BJ (cell line): ENCODE measurements around the gene SZT2. TPM values are rescaled to one million over a fixed set of nuclear protein-coding genes. Genes with fewer than 3 reads are reported as not detected.

Experiments
- CTCF ChIA-PET: fragments of 350-600 bp; formaldehyde crosslinking; extraction: SDS; loops from one replicate; lab custom pipeline; 2021; ENCODE audit warnings: antibody characterized with exemption, inconsistent platforms; lab: Yijun Ruan, JAX
- POLR2A ChIA-PET: fragments of 300-600 bp; sonication (Branson Sonifier 250); formaldehyde crosslinking; extraction: SDS; loops from one replicate; lab custom pipeline; 2021; ENCODE audit warnings: antibody characterized with exemption; lab: Charles Lee
- DNase-seq: peaks from one replicate; pipeline ENCODE4 v3.0.0-alpha.2; 2011; ENCODE audit warnings: low read depth
- H3K27me3 ChIP-seq: 2 replicates; pipeline ENCODE4 v1.6.0; 2011; ENCODE audit warnings: low read length; ENCODE audit not compliant: control insufficient read depth, insufficient read depth
- H3K36me3 ChIP-seq: 2 replicates; pipeline ENCODE4 v1.5.1; 2011; ENCODE audit warnings: low read length; ENCODE audit not compliant: control insufficient read depth, insufficient read depth
- H3K4me3 ChIP-seq: 2 replicates; pipeline ENCODE4 v1.5.1; 2011; ENCODE audit warnings: low read depth, mild to moderate bottlenecking, control low read depth, low read length
- polyA minus RNA-seq: library from RNA; depleted of rRNA, polyadenylated mRNA; stranded (reverse); fragments of >200 nt; gene quantifications from 2 replicates; pipeline ENCODE4 v1.2.3, GENCODE V29; 2011; rRNA and poly(A)+ RNA removed
- polyA plus RNA-seq: library from polyadenylated mRNA; depleted of rRNA; stranded (reverse); fragments of >200 nt; gene quantifications from 2 replicates; pipeline ENCODE4 v1.2.3, GENCODE V29; 2011; rRNA removed
- TF ChIP-seq, protein P1 (sequence below): IDR thresholded peaks from 2 replicates; pipeline ENCODE4 v1.5.1; 2011; ENCODE audit warnings: low read depth, mild to moderate bottlenecking, control low read depth, inconsistent platforms, low read length, moderate library complexity; ENCODE audit not compliant: insufficient read depth

SZT2 gene
- 8.6 and 12.1 TPM in 2 replicates for polyA plus RNA-seq
- 29.9 and 30.9 TPM in 2 replicates for polyA minus RNA-seq

DNA sequence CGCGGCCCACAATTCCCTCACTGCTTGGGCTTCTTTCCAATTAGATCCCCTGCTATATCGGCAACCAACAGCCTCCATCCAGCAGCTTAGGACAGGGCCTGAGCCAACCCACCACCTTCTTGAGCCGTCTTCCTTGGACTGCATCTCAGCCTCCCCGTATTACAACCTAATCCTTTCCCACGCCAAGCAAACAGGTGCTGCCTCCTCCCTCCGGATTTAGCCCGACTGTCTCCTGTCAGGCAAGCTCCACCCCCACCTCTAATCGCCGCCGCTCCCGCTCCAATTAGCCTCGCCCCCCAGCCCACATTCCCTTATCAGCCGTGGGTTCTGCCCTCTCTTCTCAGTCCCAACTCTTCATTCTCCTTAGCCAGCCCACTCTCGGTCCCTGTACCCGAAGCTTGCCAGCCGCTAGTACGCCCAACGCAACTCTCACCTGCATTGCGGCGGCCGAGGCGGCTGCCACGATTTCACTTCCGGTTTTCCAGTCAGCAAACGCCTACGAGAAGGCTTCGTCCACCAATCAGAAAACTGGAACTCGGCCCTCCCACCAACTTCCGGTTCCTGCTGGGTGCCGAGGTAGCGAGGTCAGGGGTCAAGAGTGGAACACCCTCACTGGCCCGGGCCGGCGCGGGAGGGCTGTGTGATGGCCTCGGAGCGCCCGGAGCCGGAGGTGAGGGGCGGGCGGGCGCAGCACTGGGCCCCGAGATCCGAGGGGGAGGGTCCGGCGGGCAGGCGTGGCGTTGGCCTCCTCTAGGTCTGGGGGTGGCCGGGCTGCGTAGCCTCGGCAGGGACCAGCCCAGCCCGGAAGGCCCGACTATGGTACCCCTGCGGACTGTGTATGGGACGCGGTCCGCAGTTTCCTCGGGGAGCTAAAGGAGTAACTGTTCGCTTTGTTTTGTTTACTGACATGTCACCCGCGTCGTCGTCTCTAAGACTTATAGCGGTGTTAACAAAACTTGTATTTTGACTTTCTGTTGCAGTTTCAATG is at the start of gene SZT2, which contains the start of gene MED8:
TSS of gene SZT2 (plus strand) at position 574 of the 988 bp plus-strand sequence. CDS start at position 644, 70 bp downstream.
TSS of gene MED8 (minus strand) at position 475 of the 988 bp plus-strand sequence. CDS start at position 439, 36 bp downstream.
- peak within 1 kb of the TSS; percentile 98 for H3K4me3 ChIP-seq
- peak; percentile 56 for DNase-seq
- H3K27me3 ChIP-seq, result no peaks in the 10 kb centered on the region
- CTCF ChIA-PET, result interaction anchor here (0.6 to 1.6 kb wide), 4 partner anchors 14 to 42 kb away, joined by 3 to 5 read pairs (median 4); no protein-coding TSS in a partner anchor
- H3K36me3 ChIP-seq, result peaks cover 21% of the 10 kb centered on the region
- TF ChIP-seq, protein P1, sequence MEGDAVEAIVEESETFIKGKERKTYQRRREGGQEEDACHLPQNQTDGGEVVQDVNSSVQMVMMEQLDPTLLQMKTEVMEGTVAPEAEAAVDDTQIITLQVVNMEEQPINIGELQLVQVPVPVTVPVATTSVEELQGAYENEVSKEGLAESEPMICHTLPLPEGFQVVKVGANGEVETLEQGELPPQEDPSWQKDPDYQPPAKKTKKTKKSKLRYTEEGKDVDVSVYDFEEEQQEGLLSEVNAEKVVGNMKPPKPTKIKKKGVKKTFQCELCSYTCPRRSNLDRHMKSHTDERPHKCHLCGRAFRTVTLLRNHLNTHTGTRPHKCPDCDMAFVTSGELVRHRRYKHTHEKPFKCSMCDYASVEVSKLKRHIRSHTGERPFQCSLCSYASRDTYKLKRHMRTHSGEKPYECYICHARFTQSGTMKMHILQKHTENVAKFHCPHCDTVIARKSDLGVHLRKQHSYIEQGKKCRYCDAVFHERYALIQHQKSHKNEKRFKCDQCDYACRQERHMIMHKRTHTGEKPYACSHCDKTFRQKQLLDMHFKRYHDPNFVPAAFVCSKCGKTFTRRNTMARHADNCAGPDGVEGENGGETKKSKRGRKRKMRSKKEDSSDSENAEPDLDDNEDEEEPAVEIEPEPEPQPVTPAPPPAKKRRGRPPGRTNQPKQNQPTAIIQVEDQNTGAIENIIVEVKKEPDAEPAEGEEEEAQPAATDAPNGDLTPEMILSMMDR, result no peak
- POLR2A ChIA-PET, result interaction anchor here (0.5 kb wide), 1 partner anchor 31 kb away, joined by 6 read pairs; the partner anchor contains the start of gene CDC20

DNA sequence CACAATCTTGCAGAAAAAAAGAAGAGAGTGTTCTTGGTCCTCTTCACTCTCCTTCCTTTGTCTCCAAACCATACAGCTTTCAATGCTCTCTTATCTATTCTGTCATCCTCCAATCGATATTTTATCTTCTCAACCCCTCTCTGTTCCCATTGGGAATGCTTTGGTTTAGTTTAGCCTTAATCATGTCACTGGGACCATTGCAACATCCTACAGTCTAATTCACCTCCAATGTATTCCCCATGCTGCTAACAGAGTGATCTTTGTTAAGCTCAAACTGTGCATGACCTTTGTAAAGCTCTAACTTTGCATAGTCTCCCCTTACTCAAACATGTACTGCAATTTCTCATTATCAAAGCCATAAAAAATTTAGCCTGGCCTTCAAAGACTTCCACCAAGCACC is 49.1 kb upstream of the SZT2 start:
- CTCF ChIA-PET, result no interaction called here
- Histone ChIP-seq H3K36me3 (no peaks in the 10 kb centered on the region), H3K27me3 (peaks cover 10% of the 10 kb centered on the region; the same call in 1 of the 2 replicates), H3K4me3 (no peak overlapping the region)
- DNase-seq, result no peak
- TF ChIP-seq, protein P1, result no peak
- POLR2A ChIA-PET, result no interaction called here

DNA sequence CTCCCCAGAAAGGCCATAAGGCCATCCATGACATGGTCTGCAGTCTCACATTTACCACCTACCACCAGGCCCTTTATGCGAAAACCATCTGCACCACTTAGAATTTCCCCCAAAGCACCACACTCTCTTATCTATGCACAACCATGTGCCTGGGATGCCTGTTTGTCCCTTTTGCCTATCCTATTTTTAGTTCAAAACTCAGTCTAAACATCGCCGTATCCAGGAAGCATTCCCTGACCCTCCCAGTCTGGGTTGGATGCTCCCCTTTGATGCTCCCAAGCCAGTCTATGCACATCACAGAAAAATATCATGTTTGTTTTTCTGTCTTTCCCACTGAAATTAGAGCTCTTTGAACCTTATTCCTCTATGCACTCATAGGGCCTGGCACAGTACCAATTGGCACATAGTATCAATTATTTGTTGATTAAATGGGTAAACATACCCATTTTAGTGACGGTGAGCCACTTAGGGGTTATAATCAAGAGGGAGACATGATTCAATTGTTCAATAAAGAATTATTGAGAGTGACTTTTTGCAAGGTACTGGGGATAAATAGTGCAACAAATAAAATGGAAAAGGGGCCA is 45.3 kb upstream of the SZT2 start:
- CTCF ChIA-PET, result interaction anchor here (0.6 to 1.3 kb wide), 3 partner anchors 14 to 323 kb away, joined by 3 to 6 read pairs (median 3); no protein-coding TSS in a partner anchor
- Histone ChIP-seq H3K36me3 (no peaks in the 10 kb centered on the region), H3K27me3 (peaks cover 13% of the 10 kb centered on the region), H3K4me3 (no peak overlapping the region)
- no peak for DNase-seq
- POLR2A ChIA-PET, result no interaction called here
- TF ChIP-seq, protein P1, result no peak

DNA sequence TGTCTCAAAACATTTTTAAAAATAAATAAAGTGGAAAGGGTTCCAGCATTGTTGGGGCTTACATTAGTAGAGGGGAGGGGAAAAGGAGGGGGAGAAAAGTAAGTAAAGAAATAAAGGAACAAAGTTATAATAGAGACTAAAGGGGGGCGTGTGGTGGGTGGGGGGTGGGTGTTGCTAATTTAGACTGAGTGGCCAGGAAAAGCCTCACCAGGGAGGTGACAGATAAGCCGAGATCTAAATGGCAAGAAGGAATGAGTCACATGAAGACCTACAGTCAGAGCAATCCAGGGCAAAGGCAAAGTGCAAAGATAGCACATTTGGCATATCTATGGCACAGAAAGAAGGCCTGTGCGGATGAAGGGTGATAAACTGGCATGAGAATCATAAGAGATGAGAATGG is 44.6 kb upstream of the SZT2 start:
- CTCF ChIA-PET, result interaction anchor here (1.0 kb wide), 1 partner anchor 31 kb away, joined by 3 read pairs; no protein-coding TSS in a partner anchor
- TF ChIP-seq, protein P1, result no peak

More for the DNA sequence above, 44.6 kb upstream of the SZT2 start:
- no peak for DNase-seq
- Histone ChIP-seq H3K27me3 (peaks cover 9% of the 10 kb centered on the region), H3K36me3 (no peaks in the 10 kb centered on the region), H3K4me3 (no peak overlapping the region)
- POLR2A ChIA-PET, result no interaction called here
